Stimulated activated CD4-positive, alpha-beta T cell treated with anti-CD3 and anti-CD28 coated beads, Interleukin-2, amount 100 ng/mL, for 48 hours (primary cell): ENCODE results near the gene SDK2.

ENCODE experiments used
- DNase-seq, 2 donors: peaks; one replicate each; pipeline ENCODE4 v3.0.0-alpha.2; 2020

Gene SDK2

GRCh38 chr17:73652886-73653480, 8.7 kb upstream of the SDK2 start:
- no peak for DNase-seq

GRCh38 chr17:73650617-73651200, 6.5 kb upstream of the SDK2 start:
- DNase-seq = no peak

GRCh38 chr17:73650140-73650539, 5.9 kb upstream of the SDK2 start:
- no peak for DNase-seq

GRCh38 chr17:73648974-73649373, 4.7 kb upstream of the SDK2 start:
- DNase-seq = no peak

GRCh38 chr17:73648543-73648820, 4.2 kb upstream of the SDK2 start:
- no peak for DNase-seq

GRCh38 chr17:73647772-73648542, 3.7 kb upstream of the SDK2 start:
- no peak for DNase-seq

GRCh38 chr17:73647301-73647695, 3.1 kb upstream of the SDK2 start:
- DNase-seq = no peak

- DNase-seq = peak in 1 of 2 donors; percentile 4
These were observed 2.4 kb upstream of the SDK2 start for GRCh38 chr17:73646409-73647300.

- peak in 1 of 2 donors; percentile 19 for DNase-seq
These were observed 1.0 kb upstream of the SDK2 start for GRCh38 chr17:73645050-73645871.

GRCh38 chr17:73643852-73644144, 447 bp downstream of the SDK2 start:
- DNase-seq = no peak

GRCh38 chr17:73643001-73643851, 1.0 kb downstream of the SDK2 start:
- peak in 1 of 2 donors; percentile 20 for DNase-seq

- no peak for DNase-seq
These were observed 1.6 kb downstream of the SDK2 start for GRCh38 chr17:73642659-73643000.

GRCh38 chr17:73641826-73642600, 2.2 kb downstream of the SDK2 start:
- DNase-seq = no peak

- no peak for DNase-seq
These were observed 3.6 kb downstream of the SDK2 start for GRCh38 chr17:73640691-73641090.

GRCh38 chr17:73639932-73640331, 4.3 kb downstream of the SDK2 start:
- no peak for DNase-seq

GRCh38 chr17:73639322-73639721, 4.9 kb downstream of the SDK2 start:
- DNase-seq = no peak

- DNase-seq = no peak
These were observed 5.7 kb downstream of the SDK2 start for GRCh38 chr17:73638556-73638955.

- no peak for DNase-seq
These were observed 6.4 kb downstream of the SDK2 start for GRCh38 chr17:73637866-73638265.

GRCh38 chr17:73635101-73635817, 9.0 kb downstream of the SDK2 start:
- no peak for DNase-seq

GRCh38 chr17:73634629-73635028, 9.6 kb downstream of the SDK2 start:
- no peak for DNase-seq
